LNCAP (cell line): Measurements from ENCODE around the gene PTPRA.

ENCODE experiments used
- CTCF ChIP-seq: fragments of 450-650 bp; IDR thresholded peaks from 2 replicates; pipeline ENCODE4 v1.5.1; 2017; ENCODE audit warnings: mild to moderate bottlenecking

Gene PTPRA

GRCh38 chr20:2873010-2873746 is at the start of gene PTPRA:
PTPRA (plus strand) TSS chr20:2873481; CDS start chr20:2964278, 90,797 bp downstream.
- TF ChIP-seq CTCF = no peak

- TF ChIP-seq CTCF = no peak
Measured at GRCh38 chr20:2825761-2826160, 47.5 kb upstream of the PTPRA start.

GRCh38 chr20:2826655-2827054 is 46.6 kb upstream of the PTPRA start:
- TF ChIP-seq CTCF = no peak

- TF ChIP-seq CTCF = no peak
Measured at GRCh38 chr20:2829376-2829775, 43.9 kb upstream of the PTPRA start.

GRCh38 chr20:2833761-2834160 is 39.5 kb upstream of the PTPRA start:
- no peak for TF ChIP-seq CTCF

GRCh38 chr20:2834401-2835110 is 38.7 kb upstream of the PTPRA start:
- TF ChIP-seq CTCF = no peak

GRCh38 chr20:2835331-2835796 is 37.9 kb upstream of the PTPRA start:
- no peak for TF ChIP-seq CTCF
